ENCODE data around the gene CDH13. TPM values are rescaled to one million over a fixed set of nuclear protein-coding genes. Genes with fewer than 3 reads are reported as not detected.

Gene CDH13
- total RNA-seq, 4 donors from 2014 or later, result 12.5 to 35.9 (median 22.1) TPM

- DNase-seq (ENCODE audit: low spot score) (no peak), ATAC-seq (ENCODE audit: low FRiP score) (no peak)
- TF ChIP-seq CTCF (IDR thresholded peaks at IDR 0.05), result no peak
Observed at GRCh38 chr16:83574388-83574787, 947.6 kb downstream of the CDH13 start.

GRCh38 chr16:83577078-83577745 lies 950.4 kb downstream of the CDH13 start:
- DNase-seq (ENCODE audit: low spot score), result no peak
- ATAC-seq (ENCODE audit: low FRiP score), result no peak
- TF ChIP-seq CTCF (IDR thresholded peaks at IDR 0.05), result no peak

- DNase-seq (ENCODE audit: low spot score) (no peak), ATAC-seq (ENCODE audit: low FRiP score) (no peak)
- no peak for TF ChIP-seq CTCF (IDR thresholded peaks at IDR 0.05)
Observed at GRCh38 chr16:83578171-83578570, 951.4 kb downstream of the CDH13 start.

GRCh38 chr16:83579027-83579426 lies 952.3 kb downstream of the CDH13 start:
- ATAC-seq (ENCODE audit: low FRiP score), result no peak
- TF ChIP-seq CTCF (IDR thresholded peaks at IDR 0.05), result no peak
- DNase-seq (ENCODE audit: low spot score), result no peak

GRCh38 chr16:83579436-83579835 lies 952.7 kb downstream of the CDH13 start:
- ATAC-seq (ENCODE audit: low FRiP score), result no peak
- TF ChIP-seq CTCF (IDR thresholded peaks at IDR 0.05), result no peak
- DNase-seq (ENCODE audit: low spot score), result no peak

- no peak for ATAC-seq (ENCODE audit: low FRiP score)
- TF ChIP-seq CTCF (IDR thresholded peaks at IDR 0.05), result no peak
Observed at GRCh38 chr16:83581082-83581481, 954.3 kb downstream of the CDH13 start.

GRCh38 chr16:83581994-83582747 lies 955.4 kb downstream of the CDH13 start:
- ATAC-seq (ENCODE audit: low FRiP score) (no peak), DNase-seq (ENCODE audit: low spot score) (no peak)
- TF ChIP-seq CTCF (IDR thresholded peaks at IDR 0.05), result no peak

More at GRCh38 chr16:83581082-83581481, 954.3 kb downstream of the CDH13 start:
- no peak for DNase-seq (ENCODE audit: low spot score)
